Measurements from ENCODE around the gene PRR11. TPM values are rescaled to one million over a fixed set of nuclear protein-coding genes. Genes with fewer than 3 reads are reported as not detected.

PRR11 gene
- polyA plus RNA-seq, 1 donor from 2014 or later, result 3.0 TPM

DNA sequence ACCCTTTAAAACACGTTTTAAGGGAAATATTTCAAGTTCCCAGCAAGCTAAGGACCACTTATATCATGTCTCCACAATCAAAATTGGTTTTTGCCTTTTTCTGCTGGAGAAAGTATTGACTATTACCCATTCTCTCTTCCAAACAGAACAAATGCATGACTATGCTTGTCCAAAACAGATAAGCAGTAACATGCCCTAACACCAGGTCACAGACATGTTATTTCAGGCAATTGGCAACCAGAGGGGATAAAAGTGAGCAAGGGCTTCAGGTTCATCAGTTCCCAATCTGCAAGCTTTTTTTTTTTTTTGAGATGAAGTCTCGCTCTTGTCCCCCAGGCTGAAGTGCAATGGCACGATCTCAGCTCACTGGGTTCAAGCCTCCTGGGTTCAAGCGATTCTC lies 15.6 kb upstream of the PRR11 start:
- no peak overlapping the region for H3K27ac Mint-ChIP-seq
- no peaks in the 10 kb centered on the region for H3K9me3 Mint-ChIP-seq
- H3K4me1 Mint-ChIP-seq, result peaks cover 0 to 2% (median 1%) of the 10 kb centered on the region in 3 donors
- no peaks in the 10 kb centered on the region for H3K36me3 Mint-ChIP-seq
- H3K27me3 Mint-ChIP-seq, result no peaks in the 10 kb centered on the region
- no peak overlapping the region for H3K4me3 Mint-ChIP-seq

DNA sequence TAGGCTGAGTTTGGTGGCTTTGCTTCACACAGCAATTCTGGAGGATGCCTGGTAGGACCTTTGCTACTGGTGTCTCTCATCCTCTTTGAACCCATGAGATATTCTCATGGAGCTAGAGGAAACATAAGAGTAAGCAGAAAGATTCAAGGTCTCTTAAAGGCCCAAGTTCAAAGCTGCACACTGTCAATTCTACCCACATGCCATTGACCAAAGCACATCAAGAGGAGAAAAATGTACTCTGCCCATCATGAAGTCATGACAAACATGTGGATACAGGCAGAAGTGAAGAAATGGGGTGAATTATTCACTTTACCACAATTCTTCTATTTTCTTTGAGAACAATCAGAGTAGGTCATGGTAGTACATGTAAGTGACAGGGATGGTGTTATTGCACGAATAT lies 13.7 kb upstream of the PRR11 start:
- Mint-ChIP-seq H3K27ac (no peak overlapping the region), H3K4me3 (no peak overlapping the region), H3K9me3 (no peaks in the 10 kb centered on the region), H3K27me3 (no peaks in the 10 kb centered on the region), H3K4me1 (peaks cover 0 to 5% (median 2%) of the 10 kb centered on the region in 3 donors), H3K36me3 (no peaks in the 10 kb centered on the region)

DNA sequence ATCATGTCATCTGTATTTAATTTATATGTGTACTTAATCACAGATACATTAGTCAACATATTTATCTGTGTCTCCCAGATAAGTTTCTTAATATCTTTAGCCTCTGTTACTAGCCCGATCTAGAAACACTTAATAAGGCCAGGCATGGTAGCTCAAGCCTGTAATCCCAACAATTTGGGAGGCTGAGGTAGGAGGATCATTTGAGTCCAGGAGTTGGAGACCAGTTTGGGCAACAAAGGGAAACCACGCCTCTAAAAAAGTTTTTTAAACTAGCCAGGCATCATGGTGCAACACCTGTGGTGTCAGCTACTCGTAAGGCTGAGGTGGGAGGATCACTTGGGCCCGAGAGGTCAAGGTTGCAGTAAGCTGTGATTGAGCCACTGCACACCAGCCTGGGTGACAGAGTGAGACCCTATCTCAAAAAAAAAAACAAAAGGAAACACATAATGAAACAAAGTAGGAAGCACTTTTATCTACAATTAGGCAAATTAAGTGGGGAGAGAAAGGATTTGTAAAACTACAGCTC lies 9.9 kb upstream of the PRR11 start:
- Mint-ChIP-seq H3K9me3 (no peaks in the 10 kb centered on the region), H3K4me1 (peaks cover 6 to 8% (median 6%) of the 10 kb centered on the region in 3 donors), H3K36me3 (no peaks in the 10 kb centered on the region), H3K27me3 (no peaks in the 10 kb centered on the region), H3K4me3 (no peak overlapping the region), H3K27ac (no peak overlapping the region)

DNA sequence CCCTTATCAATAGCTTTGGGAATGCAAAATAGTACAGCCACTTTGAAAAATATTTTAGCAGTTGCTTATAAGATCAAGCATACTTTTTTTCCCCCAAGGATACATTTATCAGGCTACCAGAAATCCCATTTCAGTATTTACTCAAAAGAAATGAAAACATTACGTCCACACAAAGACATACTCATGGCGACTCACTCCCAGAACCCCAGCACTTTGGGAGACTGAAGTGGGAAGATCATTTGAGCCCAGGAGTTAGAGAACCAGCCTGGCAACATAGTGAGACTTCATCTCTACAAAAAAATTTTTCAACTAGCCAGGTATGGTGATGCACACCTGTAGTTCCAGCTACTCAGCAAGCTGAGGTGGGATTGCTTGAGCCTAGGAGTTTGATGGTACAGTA lies 6.5 kb upstream of the PRR11 start:
- Mint-ChIP-seq H3K27ac (no peak overlapping the region), H3K27me3 (no peaks in the 10 kb centered on the region), H3K9me3 (no peaks in the 10 kb centered on the region), H3K36me3 (no peaks in the 10 kb centered on the region), H3K4me1 (peaks cover 11 to 20% (median 11%) of the 10 kb centered on the region in 3 donors), H3K4me3 (no peak overlapping the region)

DNA sequence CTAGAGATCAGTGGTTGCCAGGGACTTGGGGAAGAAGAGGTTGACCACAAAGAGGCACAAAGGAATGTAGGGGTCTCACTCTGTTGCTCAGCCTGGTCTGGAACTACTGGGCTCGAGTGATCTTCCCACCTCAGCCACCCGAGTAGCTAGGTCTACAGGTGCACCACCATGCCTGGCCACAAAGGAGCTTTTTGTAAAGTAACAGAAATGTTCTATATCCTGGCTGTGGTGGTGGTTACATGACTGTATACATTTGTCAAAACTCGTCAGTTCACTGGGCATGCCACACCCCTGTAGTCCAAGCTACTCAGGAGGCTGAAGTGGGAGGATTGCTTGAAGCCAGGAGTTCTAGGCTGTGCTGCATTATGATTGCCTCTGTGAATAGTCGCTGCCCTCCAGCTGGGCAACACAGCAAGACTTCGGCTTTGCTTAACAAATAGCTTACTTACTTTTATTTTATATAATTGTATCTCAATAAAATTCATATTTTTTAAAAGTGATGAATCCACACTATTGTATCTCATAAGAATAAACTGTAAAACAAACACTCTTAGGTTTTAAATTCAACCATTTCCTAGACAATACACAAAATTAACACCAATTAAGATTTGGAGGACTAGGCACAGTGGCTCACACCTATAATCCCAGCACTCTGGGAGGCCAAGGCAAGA lies 5.6 kb upstream of the PRR11 start:
- H3K9me3 Mint-ChIP-seq, result no peaks in the 10 kb centered on the region
- peak overlapping the region in 1 of 4 donors; percentile 35 for H3K4me3 Mint-ChIP-seq
- no peaks in the 10 kb centered on the region for H3K36me3 Mint-ChIP-seq
- no peaks in the 10 kb centered on the region for H3K27me3 Mint-ChIP-seq
- H3K27ac Mint-ChIP-seq, result no peak overlapping the region
- H3K4me1 Mint-ChIP-seq, result peaks cover 11 to 18% (median 11%) of the 10 kb centered on the region in 3 donors

DNA sequence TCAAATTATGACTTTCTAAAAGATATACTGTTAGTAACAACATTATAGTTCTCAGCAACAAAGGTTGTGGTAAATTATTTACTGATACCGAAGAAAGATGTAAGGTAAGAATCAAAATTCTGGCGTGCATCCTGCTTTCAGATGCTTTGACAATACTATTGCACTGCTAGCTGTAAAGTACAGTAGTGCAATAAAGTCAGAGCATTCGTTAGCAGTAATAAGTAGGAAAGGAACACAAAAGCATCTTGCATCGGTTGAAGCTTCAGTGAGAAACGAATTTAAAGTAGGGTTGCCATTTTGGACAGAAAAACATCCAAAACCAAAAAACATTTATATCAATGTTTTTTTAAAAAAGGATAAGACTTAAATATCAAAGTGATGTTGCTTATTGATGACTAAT lies 4.5 kb upstream of the PRR11 start:
- peaks cover 11 to 15% (median 11%) of the 10 kb centered on the region in 3 donors for H3K4me1 Mint-ChIP-seq
- H3K9me3 Mint-ChIP-seq, result no peaks in the 10 kb centered on the region
- no peak overlapping the region for H3K4me3 Mint-ChIP-seq
- H3K36me3 Mint-ChIP-seq, result no peaks in the 10 kb centered on the region
- H3K27ac Mint-ChIP-seq, result no peak overlapping the region
- no peaks in the 10 kb centered on the region for H3K27me3 Mint-ChIP-seq

DNA sequence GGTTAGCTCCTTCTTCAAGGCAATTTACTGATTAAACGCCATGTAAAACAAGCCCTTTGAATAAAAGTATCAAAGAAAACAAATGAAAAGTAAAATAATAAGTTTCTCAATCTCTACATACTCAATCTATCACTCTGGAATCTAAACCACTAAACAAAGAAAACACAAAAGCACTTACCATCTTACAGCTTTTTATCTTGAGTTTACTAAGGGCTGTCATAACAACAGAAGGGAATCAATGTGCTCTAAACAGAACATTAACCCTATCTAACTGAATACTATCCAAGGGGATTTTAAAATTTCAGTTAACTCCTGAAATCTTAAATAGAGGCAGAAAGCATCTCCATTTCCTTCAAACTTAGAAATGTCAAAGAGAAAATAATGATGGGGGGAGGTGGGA lies 4.0 kb upstream of the PRR11 start:
- peaks cover 11 to 15% (median 11%) of the 10 kb centered on the region in 3 donors for H3K4me1 Mint-ChIP-seq
- H3K36me3 Mint-ChIP-seq, result no peaks in the 10 kb centered on the region
- H3K27me3 Mint-ChIP-seq, result no peaks in the 10 kb centered on the region
- no peak overlapping the region for H3K27ac Mint-ChIP-seq
- no peaks in the 10 kb centered on the region for H3K9me3 Mint-ChIP-seq
- peak overlapping the region in 1 of 4 donors; percentile 30 for H3K4me3 Mint-ChIP-seq

DNA sequence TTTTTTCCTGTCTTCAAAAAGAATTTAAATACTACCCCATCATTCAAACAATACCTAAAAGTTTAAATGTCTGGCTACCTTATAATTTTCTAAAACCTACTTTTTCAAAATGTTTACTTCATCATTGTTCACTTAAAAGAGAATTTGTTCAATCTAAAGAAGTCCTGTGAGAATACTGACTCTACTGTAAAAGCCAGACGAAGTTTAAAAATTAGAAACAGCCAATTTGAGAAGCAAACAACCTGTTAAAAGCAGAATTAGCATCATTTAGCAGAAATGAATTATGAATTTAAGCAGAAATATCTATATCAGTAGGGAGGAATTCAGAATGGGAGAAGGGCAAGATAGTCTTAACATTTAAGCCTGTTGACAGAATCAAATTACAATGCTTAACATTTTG lies 2.6 kb upstream of the PRR11 start:
- Mint-ChIP-seq H3K36me3 (no peaks in the 10 kb centered on the region), H3K27ac (peak overlapping the region in 1 of 3 donors; percentile 20), H3K27me3 (peaks cover 1% of the 10 kb centered on the region), H3K9me3 (no peaks in the 10 kb centered on the region), H3K4me1 (peaks cover 10 to 15% (median 11%) of the 10 kb centered on the region in 3 donors), H3K4me3 (peak overlapping the region in 2 of 4 donors; percentile 26 to 75)

DNA sequence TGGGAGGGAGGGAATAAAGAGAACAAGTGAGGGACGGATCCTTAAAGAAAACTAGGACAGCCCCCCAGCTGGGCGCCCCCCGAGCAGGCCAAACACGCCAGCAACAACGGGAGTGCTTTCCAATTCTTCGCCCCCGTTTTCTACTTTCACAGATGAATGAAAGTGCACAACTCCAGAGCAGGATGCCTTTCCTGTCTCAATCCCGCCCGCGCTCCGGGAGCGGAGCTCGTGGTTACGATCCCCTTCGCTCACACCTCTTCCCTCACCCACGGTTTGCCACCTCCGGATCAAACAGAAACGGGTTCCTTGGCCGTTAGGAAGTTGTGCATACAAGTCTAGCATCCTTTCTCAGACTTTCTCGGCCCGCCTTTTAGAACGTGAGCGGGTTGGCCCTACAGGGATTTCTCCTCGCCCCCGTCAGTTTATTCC lies 1.2 kb upstream of the PRR11 start:
- Mint-ChIP-seq H3K27ac (no peak overlapping the region), H3K27me3 (peaks cover 1% of the 10 kb centered on the region), H3K36me3 (no peaks in the 10 kb centered on the region), H3K4me1 (peaks cover 11 to 17% (median 16%) of the 10 kb centered on the region in 3 donors), H3K4me3 (no peak overlapping the region), H3K9me3 (no peaks in the 10 kb centered on the region)

DNA sequence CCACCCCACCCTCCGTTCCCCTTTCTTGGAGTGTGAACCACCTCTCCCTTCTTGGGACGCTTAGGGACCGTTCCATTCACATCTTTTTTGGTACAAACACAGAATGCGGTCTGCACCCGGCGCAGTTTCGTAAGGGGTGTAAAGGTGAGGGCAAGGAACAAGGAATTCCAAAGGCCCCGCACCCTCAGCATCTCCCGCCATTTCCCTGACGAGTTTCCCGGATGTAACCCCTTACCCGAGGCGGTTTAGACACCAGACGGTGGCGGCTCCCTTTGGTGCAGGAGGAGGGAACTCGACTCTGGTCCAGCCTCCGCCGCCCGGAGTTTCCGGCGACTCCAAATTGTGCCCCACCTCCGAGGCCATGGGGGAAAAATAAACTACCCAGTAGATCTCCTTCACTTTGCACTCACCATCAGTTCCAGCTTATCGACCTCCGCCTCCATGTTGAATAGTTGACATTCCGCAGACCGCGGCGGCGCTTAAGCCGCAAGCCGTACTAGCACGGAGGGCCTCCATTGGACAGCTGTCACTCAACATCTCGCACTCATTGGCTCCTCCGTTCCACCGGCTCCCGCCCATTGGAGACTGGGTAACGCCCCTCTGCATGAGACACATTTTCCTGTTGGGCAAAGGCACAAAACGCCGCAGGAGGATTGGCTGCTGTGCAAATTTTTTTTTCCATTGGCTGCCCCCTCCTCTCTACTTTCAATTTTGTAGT lies 666 bp upstream of the PRR11 start, which contains the start of gene SKA2:
Gene SKA2 (minus strand): TSS at position 466 of the 718 bp plus-strand sequence. CDS start 23 bp downstream, at position 443.
- Mint-ChIP-seq H3K4me1 (peaks cover 9 to 19% (median 15%) of the 10 kb centered on the region in 3 donors), H3K27me3 (peaks cover 1% of the 10 kb centered on the region), H3K9me3 (no peaks in the 10 kb centered on the region), H3K4me3 (no peak within 1 kb of the TSS), H3K27ac (no peak within 1 kb of the TSS), H3K36me3 (no peaks in the 10 kb centered on the region)

DNA sequence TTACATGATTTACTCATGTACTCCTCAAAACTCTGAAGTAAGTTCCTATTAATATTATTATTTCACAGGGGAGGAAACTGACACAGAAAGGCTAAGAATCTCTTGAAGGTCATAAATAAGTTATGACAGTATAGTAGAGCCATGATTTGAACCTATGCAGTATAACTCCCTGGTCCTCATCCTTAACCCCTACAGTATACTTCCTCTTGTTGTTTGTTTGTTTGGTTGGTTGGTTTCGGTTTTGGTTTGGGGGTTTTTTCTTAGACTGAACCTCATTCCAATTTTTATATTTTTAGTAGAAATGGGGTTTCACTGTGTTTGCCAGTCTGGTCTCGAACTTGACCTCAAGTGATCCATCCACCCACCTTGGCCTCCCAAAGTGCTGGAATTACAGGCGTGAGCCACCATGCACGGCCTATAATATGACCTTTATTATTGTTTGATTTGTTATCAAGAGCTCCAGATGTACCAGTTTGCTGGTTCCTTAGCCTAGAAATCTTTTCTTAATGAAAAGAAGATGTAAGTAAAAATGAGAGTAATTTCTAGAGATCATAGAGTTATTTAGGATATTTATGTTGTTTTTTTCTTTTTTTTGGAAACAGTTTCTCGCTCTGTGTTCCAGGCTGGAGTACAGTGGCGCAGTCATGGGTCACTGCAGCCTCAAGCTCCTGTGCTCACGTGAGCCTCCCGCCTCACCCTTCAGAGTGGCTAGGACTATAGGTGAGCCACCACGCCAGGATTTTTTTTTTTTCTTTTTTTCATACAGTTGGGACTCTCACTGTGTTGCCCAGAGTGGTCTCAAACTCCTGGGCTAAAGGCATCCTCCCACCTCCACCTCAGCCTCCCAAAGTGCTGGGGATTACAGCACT lies 4.8 kb downstream of the PRR11 start:
- Mint-ChIP-seq H3K9me3 (no peaks in the 10 kb centered on the region), H3K27ac (peak overlapping the region in 2 of 3 donors; percentile 46 to 67), H3K27me3 (peaks cover 1% of the 10 kb centered on the region), H3K4me3 (peak overlapping the region in 2 of 4 donors; percentile 83 to 86), H3K36me3 (no peaks in the 10 kb centered on the region), H3K4me1 (peaks cover 3 to 15% (median 10%) of the 10 kb centered on the region in 3 donors)

DNA sequence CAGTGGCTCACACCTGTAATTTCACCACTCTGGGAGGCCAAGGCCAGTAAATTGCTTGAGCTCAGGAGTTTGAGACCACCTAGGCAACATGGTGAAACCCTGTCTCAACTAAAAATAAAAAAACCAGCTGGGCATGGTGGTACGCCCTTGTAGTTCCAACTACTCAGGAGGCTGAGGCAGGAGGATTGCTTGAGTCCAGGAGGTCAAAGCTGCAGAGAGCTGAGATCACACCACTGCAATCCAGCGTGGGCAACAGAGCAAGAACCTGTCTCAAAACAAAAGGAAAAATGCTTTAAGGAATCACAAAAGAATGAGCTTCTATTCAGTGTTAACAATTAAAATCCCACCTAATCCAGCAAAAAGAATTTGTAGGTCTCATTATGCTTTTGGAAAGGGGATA lies 5.9 kb downstream of the PRR11 start:
- H3K9me3 Mint-ChIP-seq, result no peaks in the 10 kb centered on the region
- no peak overlapping the region for H3K4me3 Mint-ChIP-seq
- H3K27me3 Mint-ChIP-seq, result peaks cover 1% of the 10 kb centered on the region
- H3K4me1 Mint-ChIP-seq, result peaks cover 10 to 21% (median 14%) of the 10 kb centered on the region in 3 donors
- no peaks in the 10 kb centered on the region for H3K36me3 Mint-ChIP-seq
- H3K27ac Mint-ChIP-seq, result no peak overlapping the region

DNA sequence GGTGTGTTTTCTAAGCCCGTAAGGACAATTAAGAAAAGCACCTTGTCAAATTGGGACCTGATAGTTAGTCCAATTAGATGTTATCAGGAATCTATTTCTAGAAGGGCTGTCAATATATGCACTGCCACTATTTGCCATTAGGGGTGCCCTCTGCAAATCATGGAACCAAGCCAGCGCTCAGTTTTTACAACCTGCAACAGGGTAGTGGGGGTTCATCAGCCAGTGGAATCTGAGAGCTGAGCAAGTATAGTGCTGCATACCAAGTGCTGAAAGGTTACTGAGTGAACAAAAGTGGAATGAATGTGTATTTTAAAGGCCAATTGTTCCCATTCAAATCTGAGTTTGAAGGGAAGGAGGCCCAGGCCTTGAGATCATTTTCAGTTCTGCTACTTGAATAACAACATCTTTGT lies 10.4 kb downstream of the PRR11 start:
- Mint-ChIP-seq H3K36me3 (no peaks in the 10 kb centered on the region), H3K4me3 (peak overlapping the region in 2 of 4 donors; percentile 65 to 67), H3K4me1 (peaks cover 6 to 8% (median 6%) of the 10 kb centered on the region in 3 donors), H3K27me3 (no peaks in the 10 kb centered on the region), H3K9me3 (no peaks in the 10 kb centered on the region), H3K27ac (peak overlapping the region; percentile 16 to 77 (median 17))

DNA sequence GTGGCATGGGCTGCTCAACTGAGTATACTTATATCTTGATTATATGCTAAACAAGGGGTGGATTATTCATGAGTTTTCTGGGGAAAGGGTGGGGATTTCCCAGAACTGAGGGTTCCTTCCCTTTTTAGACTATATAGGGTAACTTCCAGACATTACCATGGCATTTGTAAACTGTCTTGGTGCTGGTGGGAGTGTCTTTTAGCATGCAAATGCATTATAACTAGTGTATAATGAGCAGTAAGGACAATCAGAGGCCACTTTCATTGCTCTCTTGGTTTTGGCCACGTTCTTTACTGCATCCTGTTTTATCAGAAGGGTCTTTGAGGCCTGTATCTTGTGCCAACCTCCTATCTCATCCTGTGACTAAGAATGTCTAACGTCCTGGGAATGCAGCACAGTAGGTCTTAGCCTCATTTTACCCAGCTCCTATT lies 12.0 kb downstream of the PRR11 start:
- Mint-ChIP-seq H3K27ac (no peak overlapping the region), H3K4me1 (peaks cover 6 to 8% (median 6%) of the 10 kb centered on the region in 3 donors), H3K27me3 (no peaks in the 10 kb centered on the region), H3K4me3 (no peak overlapping the region), H3K9me3 (no peaks in the 10 kb centered on the region), H3K36me3 (no peaks in the 10 kb centered on the region)
